Measurements from ENCODE around the gene PCSK6.

- no peak for TF ChIP-seq ARNTL (CRISPR knock-in tag; IDR thresholded peaks at IDR 0.05; ENCODE audit: borderline replicate concordance, low read depth)
- TF ChIP-seq ZFP3 (CRISPR knock-in tag; IDR thresholded peaks at IDR 0.05), result no peak
- no peak for TF ChIP-seq ESRRG (CRISPR knock-in tag; IDR thresholded peaks at IDR 0.05)
- no peak for TF ChIP-seq ZFP30 (CRISPR knock-in tag; IDR thresholded peaks at IDR 0.05)
- TF ChIP-seq, protein P1, sequence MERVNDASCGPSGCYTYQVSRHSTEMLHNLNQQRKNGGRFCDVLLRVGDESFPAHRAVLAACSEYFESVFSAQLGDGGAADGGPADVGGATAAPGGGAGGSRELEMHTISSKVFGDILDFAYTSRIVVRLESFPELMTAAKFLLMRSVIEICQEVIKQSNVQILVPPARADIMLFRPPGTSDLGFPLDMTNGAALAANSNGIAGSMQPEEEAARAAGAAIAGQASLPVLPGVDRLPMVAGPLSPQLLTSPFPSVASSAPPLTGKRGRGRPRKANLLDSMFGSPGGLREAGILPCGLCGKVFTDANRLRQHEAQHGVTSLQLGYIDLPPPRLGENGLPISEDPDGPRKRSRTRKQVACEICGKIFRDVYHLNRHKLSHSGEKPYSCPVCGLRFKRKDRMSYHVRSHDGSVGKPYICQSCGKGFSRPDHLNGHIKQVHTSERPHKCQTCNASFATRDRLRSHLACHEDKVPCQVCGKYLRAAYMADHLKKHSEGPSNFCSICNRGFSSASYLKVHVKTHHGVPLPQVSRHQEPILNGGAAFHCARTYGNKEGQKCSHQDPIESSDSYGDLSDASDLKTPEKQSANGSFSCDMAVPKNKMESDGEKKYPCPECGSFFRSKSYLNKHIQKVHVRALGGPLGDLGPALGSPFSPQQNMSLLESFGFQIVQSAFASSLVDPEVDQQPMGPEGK (CRISPR knock-in tag; IDR thresholded peaks at IDR 0.05; ENCODE audit: borderline replicate concordance), result no peak
- TF ChIP-seq, protein P2, sequence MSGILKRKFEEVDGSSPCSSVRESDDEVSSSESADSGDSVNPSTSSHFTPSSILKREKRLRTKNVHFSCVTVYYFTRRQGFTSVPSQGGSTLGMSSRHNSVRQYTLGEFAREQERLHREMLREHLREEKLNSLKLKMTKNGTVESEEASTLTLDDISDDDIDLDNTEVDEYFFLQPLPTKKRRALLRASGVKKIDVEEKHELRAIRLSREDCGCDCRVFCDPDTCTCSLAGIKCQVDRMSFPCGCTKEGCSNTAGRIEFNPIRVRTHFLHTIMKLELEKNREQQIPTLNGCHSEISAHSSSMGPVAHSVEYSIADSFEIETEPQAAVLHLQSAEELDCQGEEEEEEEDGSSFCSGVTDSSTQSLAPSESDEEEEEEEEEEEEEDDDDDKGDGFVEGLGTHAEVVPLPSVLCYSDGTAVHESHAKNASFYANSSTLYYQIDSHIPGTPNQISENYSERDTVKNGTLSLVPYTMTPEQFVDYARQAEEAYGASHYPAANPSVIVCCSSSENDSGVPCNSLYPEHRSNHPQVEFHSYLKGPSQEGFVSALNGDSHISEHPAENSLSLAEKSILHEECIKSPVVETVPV (CRISPR knock-in tag; IDR thresholded peaks at IDR 0.05), result no peak
- TF ChIP-seq, protein P3, sequence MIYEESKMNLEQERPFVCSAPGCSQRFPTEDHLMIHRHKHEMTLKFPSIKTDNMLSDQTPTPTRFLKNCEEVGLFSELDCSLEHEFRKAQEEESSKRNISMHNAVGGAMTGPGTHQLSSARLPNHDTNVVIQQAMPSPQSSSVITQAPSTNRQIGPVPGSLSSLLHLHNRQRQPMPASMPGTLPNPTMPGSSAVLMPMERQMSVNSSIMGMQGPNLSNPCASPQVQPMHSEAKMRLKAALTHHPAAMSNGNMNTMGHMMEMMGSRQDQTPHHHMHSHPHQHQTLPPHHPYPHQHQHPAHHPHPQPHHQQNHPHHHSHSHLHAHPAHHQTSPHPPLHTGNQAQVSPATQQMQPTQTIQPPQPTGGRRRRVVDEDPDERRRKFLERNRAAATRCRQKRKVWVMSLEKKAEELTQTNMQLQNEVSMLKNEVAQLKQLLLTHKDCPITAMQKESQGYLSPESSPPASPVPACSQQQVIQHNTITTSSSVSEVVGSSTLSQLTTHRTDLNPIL (CRISPR knock-in tag; IDR thresholded peaks at IDR 0.05; ENCODE audit: low read depth), result no peak
- no peak for TF ChIP-seq ZC3H10 (CRISPR knock-in tag; IDR thresholded peaks at IDR 0.05)
- TF ChIP-seq BACH2 (CRISPR knock-in tag; IDR thresholded peaks at IDR 0.05; ENCODE audit: borderline replicate concordance), result no peak
- TF ChIP-seq RARB (CRISPR knock-in tag; IDR thresholded peaks at IDR 0.05), result no peak
- TF ChIP-seq GLIS3 (CRISPR knock-in tag; IDR thresholded peaks at IDR 0.05), result no peak
- no peak for TF ChIP-seq ISL1 (CRISPR knock-in tag; IDR thresholded peaks at IDR 0.05)
- no peak for TF ChIP-seq ZNF70 (CRISPR knock-in tag; IDR thresholded peaks at IDR 0.05)
These were observed 102.5 kb downstream of the PCSK6 start for GRCh38 chr15:101386967-101387366.

All from SK-N-SH treated with all-trans-retinoic acid at 6 μM for 48 hours (cell line).